Left colon (tissue), 2 donors: Measurements from ENCODE around the gene WNT3. TPM values are rescaled to one million over a fixed set of nuclear protein-coding genes. Genes with fewer than 3 reads are reported as not detected.

Source experiments
- ATAC-seq: fragments of 200-7000 bp; cut with Tn5 transposase; one replicate; pipeline ENCODE4 v1.9.1; 2020; ENCODE audit warnings: mild to moderate bottlenecking, moderate library complexity
- DNase-seq, 2 donors: peaks; one replicate each; pipeline ENCODE4 v3.0.0-alpha.2; 2020
- intact Hi-C, 2 donors: fragments of 100-400 bp; cut with DNase I in 1 of 2; cut with micrococcal nuclease in 1 of 2; formaldehyde crosslinking; loops; one replicate each; pipeline versions ENCODE4 v1.11.2 to v1.14.0; 2022; cut with DNase I, micrococcal nuclease
- total RNA-seq, 2 donors: library from RNA; stranded (reverse); fragmentation: NEBNext Ultra II Directional; extraction: Animal tissue kit (Norgen Biotek cat#: 25700); gene quantifications; one replicate each; pipeline ENCODE4 v1.2.1, GENCODE V29; 2021
- donor health status: DM: no; HTN: no; CAD: no.
- donor health status: DM: yes; HTN: yes; CAD: no.

Gene WNT3
- total RNA-seq, 2 donors from 2014 or later = 0.39 to 0.95 TPM

DNA sequence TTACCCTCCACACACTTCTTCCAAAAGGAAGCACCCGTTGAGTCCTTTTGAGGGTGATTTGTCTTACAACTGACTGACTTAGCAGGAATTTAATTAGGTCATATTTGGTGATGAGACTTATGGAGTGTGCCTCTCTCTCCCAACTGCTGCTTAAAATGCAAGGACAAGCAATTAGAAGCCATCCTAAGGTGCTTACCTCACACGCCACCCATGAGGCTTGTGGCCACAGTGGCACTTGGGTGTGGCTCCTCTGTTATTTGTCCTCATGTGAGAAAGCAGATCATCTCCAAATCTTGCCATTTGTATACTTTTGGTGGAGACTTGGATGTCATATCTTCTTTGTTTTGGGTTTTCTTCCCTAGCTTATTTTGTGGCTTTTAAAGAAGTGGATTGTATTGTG, 61.6 kb downstream of the WNT3 start:
- DNase-seq = no peak
- no peak for ATAC-seq
- intact Hi-C loops = no loop called here

DNA sequence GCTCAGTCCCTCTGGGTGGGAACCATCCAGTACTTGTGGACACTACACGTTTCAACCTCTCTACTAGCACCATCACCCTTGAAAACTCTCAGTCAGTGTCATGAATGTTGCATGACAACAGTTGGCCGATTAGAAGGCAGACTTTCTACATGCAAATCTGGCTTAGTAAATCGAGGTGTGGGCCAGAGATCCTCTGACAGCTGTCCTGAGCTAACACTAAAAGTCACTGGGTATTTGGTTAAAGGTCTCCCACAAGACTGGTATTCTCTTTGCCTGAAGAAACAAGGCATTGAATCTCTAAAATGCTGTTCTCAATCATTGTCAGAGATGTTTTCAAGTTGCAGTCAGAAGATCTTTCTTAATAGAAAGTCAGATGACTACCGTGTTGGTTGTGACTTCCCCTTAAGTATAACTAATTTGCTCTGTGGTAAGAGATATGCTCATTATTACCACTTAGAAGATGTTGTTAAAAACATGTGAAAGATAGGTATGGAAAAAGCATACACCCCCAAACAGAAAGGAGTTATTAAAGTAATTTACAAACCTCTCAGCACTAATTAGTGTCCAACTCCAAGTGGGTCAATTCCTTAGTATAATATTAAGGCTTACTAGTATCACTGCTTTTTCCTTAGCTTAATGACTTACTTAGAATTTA, 62.3 kb downstream of the WNT3 start:
- no peak for ATAC-seq
- intact Hi-C loops = no loop called here
- no peak for DNase-seq

DNA sequence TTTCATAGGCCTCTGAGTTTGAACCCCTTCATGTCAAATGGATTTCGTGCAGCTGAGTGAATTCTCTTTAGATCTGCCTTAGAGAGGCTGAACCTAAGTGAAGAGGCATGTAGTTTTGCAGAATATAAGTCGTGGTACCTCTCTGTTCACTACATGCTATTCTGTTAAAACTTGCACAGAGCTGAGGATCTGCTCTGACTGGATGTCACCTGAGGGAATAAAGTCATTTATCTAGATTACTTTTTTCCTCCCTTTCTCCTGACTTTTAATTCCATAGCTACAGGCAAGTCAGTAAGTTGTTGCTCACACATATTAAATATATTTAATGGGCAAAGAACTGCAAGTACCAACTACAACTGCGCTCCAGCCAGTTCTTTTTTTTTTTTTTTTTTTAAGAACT, 64.7 kb downstream of the WNT3 start:
- DNase-seq (no peak), ATAC-seq (no peak)
- intact Hi-C loops = no loop called here

DNA sequence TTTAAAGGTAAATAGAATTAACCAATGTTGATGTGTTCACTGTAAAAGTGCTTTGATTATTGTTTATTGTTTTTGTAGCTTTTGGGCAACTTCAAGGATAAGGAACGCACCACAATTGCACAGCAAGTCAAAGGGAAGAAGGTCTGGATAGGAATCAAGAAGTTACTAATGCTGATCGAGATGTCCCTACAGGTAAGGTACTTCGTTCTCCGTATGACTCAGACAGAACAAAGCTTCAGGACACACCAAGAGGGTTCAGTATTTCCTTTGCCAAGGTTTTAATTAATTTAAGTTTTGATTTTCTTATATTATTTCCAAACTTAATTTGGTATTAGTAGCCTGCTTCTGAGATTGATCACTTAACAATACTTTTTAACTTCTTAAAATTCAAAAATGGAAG, 67.1 kb downstream of the WNT3 start:
- intact Hi-C loops = no loop called here
- DNase-seq = no peak
- no peak for ATAC-seq

DNA sequence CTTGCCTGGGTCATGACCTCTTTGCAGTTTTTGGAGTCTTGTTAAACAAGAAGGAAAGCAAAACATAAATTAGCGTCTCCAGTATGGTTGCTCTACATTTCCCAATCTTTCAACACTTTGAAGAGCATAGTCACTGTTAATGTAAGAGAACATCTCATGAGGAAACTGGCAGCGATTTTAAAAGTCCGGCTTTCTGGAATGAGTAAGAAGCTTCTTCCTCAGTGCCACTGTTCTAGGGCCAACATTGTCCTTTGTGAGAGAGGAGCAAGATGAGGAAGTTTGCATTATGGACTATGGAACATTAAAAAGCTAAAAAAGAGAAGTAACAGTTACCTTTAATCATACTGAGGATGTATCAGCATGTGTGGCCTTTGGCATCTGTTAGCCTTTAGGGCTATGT, 73.1 kb downstream of the WNT3 start:
- no peak for ATAC-seq
- intact Hi-C loops = no loop called here
- no peak for DNase-seq

DNA sequence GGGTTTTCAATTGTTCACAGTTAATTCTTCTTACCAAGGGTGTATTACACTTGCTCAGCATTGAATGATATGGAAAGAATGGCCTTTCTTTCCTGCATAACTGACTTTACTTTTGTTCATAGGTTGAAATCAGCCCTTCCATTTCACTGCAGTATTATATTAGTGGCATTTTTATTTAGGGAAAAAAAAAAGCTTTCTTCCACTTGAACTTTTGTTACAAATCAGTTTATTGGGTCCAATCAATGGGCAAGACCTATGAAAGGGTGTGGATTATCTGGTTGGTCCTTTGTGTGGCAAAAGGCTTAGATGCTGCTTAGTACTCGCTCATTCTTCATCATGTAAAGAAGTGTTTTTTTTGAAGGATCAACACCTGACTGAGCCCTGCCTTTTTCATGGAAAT, 74.1 kb downstream of the WNT3 start:
- intact Hi-C loops = no loop called here
- no peak for ATAC-seq

DNA sequence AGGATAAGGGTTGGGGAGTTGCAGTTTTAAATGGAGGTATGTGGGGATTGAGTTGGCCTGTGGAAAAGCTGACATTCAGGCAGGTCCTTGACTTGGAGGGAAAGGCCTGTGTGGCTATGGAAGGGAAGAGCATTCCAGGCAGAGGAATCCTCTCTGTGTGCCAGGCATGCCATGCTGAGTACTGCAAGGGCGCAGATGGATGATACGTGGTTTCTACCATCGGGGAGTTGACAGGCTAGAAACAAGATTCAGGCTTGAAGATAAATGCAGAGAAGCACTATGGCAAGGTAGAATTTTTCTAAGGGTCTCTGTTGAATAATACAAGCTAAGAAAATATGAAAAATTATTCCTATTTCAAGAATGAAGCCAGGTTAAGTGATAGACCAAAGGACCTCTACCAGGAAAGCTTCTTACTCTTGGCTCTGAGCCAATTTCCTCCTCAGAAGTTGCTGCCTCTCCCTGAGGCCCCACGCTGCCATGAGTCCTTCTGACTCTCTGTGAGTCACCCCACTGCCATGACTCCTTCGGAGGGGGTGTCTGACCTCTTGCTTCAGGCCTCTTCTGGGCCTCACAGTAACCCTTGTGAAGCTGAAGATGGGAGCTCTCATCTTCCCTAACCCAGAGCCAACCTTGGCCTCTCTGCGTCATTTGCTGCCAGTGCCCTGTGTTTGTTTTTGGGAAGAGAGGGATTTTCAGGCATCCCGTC, 75.8 kb downstream of the WNT3 start:
- intact Hi-C loops = no loop called here
- ATAC-seq = peak; percentile 76
- no peak for DNase-seq

More for the DNA sequence above, 74.1 kb downstream of the WNT3 start:
- no peak for DNase-seq

DNA sequence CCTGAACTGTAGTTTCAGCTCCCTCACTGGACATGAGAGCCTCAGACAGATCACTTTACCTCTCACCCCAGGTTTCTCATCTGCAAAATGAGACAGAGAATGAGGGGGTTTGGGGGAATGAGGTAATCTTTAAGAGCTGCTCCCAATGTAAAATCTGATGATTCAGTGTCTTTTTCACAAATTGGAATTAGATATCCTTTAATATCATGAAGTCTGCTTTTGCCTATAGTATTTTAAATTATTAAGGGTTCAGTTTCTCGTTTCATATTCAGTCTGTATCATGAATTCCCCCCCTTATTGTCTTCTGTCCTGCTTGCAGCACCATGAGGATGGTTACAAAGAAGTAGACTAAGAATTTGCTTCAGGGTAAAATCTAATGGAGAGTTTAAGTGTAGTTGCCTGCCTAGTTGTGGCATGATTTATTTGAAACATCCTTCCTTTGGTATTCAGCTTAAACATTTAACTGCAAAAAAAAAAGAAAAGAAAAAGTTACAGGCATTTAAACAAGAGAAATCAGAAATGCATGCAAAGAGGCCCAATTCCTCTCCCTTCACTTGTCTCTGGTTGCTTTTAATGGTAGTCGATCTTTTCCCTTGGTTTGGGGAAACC, 77.3 kb downstream of the WNT3 start:
- ATAC-seq (no peak), DNase-seq (no peak)
- intact Hi-C loops = no loop called here

DNA sequence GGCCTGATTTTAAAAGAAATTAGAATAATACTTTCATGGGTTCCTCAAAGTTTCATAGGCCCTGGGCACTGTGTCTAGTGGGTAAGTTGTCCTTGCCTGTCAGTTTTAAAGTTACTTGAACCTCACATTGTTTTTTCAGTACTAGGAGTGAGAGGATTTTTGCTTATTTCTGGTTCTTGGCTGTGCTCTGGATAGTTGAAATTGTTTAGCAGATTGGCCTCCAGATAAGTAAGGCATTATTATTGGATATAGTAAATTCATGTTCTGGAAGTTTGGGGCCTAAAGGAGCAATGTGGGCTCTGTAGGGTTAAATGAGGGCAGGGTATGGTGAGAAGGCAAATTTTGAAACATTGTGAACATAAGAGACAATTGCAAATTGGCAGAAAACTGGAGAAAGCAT, 78.5 kb downstream of the WNT3 start:
- DNase-seq (no peak), ATAC-seq (no peak)
- intact Hi-C loops = no loop called here

DNA sequence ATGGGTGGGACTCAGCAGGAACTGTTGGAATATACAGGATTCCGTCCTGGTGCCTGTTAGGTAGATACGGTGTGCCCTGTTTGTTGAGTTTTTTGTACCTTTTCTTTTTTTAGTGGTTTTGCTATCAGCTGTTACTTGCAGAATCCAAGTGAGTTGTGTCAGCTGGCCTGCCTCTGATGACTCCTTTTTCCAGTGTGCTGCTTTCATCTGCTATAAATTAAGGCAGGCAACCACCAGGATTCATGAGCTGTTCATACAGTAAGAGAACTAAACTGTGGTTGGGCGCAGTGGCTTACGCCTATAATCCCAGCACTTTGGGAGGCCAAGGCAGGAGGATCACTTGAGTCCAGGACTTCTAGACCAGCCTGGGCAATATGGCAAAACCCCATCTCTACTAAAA, 79.9 kb downstream of the WNT3 start:
- intact Hi-C loops = no loop called here

DNA sequence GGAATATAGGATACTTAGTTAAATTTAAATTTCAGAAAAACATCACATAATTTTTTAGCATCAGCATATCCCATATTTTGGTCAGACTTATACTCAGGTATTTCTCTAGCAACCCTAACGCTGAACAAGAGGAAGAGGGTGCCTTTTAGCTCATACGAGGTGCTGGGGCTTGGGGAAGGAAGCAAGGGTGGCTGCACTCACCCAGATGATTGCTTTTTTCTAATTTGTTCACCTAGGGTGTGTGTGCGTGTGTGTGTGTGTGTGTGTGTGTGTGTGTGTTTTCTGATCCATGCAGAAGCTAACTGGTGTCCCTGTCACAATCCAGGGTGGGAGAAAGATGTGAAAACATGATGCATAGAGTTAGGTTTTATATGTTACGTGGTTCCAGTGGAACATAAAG, 81.2 kb downstream of the WNT3 start:
- ATAC-seq (no peak), DNase-seq (no peak)
- intact Hi-C loops = no loop called here

More for the DNA sequence above, 79.9 kb downstream of the WNT3 start:
- no peak for DNase-seq
- no peak for ATAC-seq

DNA sequence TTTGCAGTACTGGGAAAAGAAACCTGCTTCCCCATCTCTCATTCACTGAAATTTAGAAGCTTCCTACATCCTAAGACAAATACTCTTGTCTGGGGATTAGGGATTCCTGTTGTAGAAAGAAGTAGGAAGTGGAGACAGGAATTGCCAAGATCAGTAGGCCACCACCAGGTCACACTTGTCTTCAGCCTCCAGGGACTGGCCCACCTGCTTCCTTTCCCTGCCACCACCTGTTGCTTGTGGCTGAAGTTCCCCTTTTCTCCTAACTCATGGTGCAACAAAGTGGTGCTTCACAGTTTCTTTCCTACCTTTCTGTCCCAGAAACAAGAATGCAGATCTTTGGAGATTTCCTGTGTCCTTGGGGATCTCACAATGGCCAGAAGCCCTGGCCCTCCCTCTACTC, 82.4 kb downstream of the WNT3 start:
- intact Hi-C loops = no loop called here
- no peak for ATAC-seq
- no peak for DNase-seq

DNA sequence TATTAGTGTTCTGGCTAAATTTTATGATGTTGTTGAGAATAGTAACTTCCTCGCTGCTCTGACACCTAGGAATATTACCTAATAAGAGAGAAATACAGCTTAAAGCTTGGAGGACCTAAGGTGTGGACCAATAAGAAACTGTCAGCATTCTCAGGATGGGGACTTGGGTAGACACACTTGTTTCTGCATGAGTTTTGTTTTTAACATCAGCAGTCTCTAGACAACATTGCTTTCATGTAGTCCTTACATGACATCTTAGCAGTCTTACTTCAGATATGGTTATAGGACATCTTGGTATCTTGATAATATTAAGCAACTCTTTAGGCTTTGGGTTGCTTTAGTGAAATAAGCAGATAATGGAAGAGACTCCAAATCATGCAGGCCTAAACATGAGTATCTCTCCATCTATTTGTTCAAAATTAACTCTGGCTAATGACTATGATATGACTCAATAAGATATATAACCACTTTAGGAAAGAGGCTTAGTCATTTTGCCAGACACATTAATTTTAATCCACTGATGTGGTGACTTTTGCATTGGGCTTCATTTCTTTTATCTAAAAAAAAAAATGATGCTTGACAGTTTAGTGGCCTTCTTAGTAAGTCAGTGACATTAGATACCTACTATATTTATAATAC, 84.5 kb downstream of the WNT3 start:
- intact Hi-C loops = no loop called here
- DNase-seq (no peak), ATAC-seq (no peak)

DNA sequence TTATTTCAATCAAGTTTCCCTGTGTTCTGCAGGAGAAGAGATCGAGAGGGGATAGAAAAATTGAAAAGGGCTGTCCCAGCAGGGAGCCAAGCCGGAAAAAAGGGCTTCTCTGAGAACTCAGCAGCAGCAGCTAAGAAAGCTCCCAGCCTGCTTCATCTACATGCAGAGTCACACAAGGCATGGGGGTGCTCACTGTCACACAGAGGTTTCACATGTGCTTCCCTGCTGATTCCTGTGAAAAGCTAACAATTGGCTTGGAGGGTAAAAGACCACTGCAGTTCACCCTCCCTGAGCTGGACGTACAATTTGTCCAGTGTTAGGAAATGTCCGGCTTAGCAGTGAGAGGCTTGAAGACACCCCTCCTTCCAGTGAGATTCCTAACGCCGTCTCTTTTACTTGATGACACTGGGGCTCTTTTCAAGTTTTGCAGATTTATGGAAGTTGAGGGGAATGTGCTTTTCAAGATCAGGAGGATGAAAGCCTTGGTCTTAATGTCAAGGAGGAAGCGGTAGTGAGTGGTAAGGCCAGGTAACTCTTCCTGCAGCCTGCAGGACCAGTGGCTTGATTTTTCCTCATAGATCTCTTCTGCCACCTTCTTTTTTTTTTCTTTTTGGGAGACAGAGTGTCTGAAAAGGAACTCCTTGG, 85.6 kb downstream of the WNT3 start:
- ATAC-seq (no peak), DNase-seq (no peak)
- intact Hi-C loops = no loop called here

DNA sequence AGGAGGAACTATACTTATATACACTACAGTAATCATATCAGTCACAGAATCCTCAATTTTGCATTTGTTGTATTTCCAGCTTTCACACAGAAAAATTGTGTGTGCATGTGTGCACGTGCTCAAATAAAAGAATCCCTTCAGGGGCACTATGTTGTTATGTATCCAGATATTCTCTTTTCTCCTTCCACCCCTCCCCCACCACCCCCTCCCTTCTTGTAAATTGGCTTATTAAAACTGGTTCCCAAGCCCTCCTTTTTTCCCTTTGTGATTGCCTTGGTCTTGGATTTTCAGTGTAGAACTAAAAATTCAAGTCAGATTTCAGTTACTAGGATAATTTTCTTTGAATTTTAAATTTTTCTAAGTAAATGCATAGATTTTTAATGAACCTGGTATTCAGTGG, 86.3 kb downstream of the WNT3 start:
- ATAC-seq (no peak), DNase-seq (no peak)
- intact Hi-C loops = no loop called here

DNA sequence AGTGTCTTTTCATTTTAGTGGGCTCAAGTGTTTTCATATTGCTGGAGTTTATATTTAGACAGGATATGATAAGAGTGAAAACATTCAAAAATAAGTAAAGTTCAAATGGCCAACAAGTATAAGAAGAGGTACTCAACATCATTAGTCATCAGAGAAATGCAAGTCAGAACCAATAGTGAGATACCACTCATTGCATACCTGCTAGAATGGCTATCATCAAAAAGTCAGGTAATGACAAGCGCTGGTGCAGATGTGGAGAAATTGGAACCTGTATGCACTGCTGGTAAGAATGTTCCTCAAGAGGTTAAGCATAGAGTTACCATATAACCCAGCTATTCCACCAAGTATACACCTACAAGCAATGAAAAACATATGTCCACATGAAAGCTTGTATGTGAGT, 87.8 kb downstream of the WNT3 start:
- intact Hi-C loops = no loop called here
- DNase-seq = no peak
- no peak for ATAC-seq

DNA sequence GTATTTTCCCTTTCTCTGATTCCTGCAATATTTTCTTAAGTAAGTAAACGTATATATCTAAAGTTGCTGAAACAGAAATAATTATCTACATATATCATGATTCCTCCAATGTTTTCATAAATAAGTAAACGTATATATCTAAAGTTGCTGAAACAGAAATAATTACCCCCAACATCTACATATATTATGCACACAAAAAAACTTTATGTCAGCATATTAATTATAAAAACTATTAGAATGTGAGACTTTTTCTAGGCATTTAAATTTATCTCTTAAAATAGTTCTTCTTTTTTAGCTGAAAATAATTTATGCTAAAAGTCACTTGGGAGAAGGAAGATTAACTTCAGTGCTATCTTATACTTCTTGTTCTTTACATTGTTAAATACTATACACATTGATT, 88.5 kb downstream of the WNT3 start:
- ATAC-seq (no peak), DNase-seq (no peak)
- intact Hi-C loops = no loop called here

DNA sequence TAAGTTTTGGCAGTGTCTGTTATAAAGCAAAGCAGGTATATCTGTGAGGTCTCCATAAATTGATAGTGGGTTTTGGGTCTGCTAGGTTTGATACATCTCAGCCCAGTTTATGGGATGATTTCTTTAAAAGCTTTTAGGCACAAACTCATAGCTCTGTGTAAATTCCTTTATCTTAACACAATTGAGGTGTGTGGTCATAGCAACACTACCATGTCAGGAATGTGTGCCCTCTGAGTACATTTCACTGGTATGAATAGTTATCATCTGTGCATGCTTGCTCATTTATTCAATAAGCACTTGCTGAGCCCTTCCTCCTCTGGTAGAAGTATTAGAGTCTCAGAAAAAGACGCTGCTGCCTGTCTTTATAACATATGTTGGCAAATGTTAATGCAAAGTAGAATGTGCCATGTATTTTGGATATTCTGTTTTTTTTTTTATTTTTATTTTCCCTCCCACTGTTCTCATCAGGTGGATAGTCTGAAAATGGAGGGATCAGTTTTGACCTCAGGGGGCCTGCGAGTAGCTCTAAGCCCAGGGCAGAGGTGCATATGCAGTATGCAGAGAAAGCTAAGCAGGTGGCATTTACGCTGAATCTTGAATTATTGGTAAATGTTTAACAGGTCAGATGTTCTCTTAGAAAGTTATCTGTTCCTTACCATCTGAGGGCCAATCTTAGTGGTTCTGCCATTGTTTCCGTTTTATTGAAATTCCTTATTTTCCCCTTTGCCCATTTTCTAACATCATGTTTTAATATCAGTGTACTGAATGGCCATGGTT, 90.7 kb downstream of the WNT3 start:
- intact Hi-C loops = no loop called here
- ATAC-seq (no peak), DNase-seq (no peak)

DNA sequence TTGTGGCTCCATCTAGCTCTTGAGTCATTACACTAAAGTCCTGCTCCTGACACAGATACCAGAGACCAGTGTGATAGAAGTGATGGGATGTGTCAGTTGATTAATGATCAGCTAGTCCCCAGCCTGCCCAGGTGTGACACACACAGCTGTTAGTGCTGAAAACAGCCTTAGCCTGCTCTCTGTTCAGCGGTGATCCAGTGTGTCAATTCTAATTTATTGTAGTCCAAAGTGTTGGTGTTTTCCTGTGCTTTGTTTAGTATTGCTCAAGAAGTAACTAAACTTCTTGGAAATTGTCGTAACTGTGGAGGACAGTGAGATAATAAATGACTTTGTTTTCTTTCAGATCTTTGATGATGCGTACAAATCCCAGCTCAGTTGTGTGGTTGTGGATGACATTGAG, 92.3 kb downstream of the WNT3 start:
- ATAC-seq = no peak

More for the DNA sequence above, 92.3 kb downstream of the WNT3 start:
- intact Hi-C loops = no loop called here
- DNase-seq = no peak
